Endothelial cell of umbilical vein (primary cell): ENCODE data around the gene ALAD. TPM values are rescaled to one million over a fixed set of nuclear protein-coding genes. Genes with fewer than 3 reads are reported as not detected.

ENCODE experiments used
- BruUV-seq: library from RNA; stranded (reverse); fragments of 400-500 nt; replicated peaks from 2 replicates; lab custom pipeline; 2021; lab: Mats Ljungman, UMichigan
- CTCF ChIA-PET: fragments of 300-600, 350-600 bp; sonication (Branson Sonifier 250); formaldehyde crosslinking; loops from one replicate; lab custom pipeline; 2021; ENCODE audit warnings: antibody characterized with exemption, inconsistent platforms; lab: Charles Lee
- POLR2A ChIA-PET: fragments of 300-600, 350-600 bp; sonication (Branson Sonifier 250); formaldehyde crosslinking; loops from one replicate; lab custom pipeline; 2021; ENCODE audit warnings: antibody characterized with exemption, inconsistent platforms; lab: Charles Lee
- DNase-seq: peaks from one replicate; pipeline ENCODE4 v3.0.0-alpha.2; 2011; ENCODE audit warnings: low read depth, low spot score
- FAIRE-seq: peaks from 2 replicates; lab custom pipeline; 2011; peaks lifted over from hg19 to GRCh38; lab: Jason Lieb, UNC
- H2AFZ ChIP-seq: 2 replicates; pipeline ENCODE4 v1.6.0; 2012; ENCODE audit warnings: low read depth, low read length, control low read depth, inconsistent platforms
- H3K27ac ChIP-seq: 2 replicates; pipeline ENCODE4 v1.5.1; 2011; ENCODE audit warnings: low read depth, mild to moderate bottlenecking, control low read depth, low read length, moderate library complexity; ENCODE audit not compliant: insufficient read depth
- H3K27me3 ChIP-seq, 2 experiments: 2 replicates each; pipeline versions ENCODE4 v1.6.0 to v1.6.1; 2011; ENCODE audit warnings: low read length in 2 of 2, mixed read lengths in 1 of 2; ENCODE audit not compliant: control insufficient read depth in 2 of 2, insufficient read depth in 2 of 2
- H3K36me3 ChIP-seq, 2 experiments: 2 replicates in 1 of 2; 3 replicates in 1 of 2; pipeline ENCODE4 v1.5.1; 2011; ENCODE audit warnings: low read length in 2 of 2, mild to moderate bottlenecking in 1 of 2, moderate library complexity in 1 of 2; ENCODE audit not compliant: control insufficient read depth in 2 of 2, insufficient read depth in 2 of 2; ENCODE audit errors: extremely low read depth in 1 of 2
- H3K4me1 ChIP-seq: 3 replicates; pipeline ENCODE4 v1.5.1; 2011; ENCODE audit warnings: mild to moderate bottlenecking, low read length; ENCODE audit not compliant: control insufficient read depth, insufficient read depth; ENCODE audit errors: extremely low read depth
- H3K4me2 ChIP-seq: 2 replicates; pipeline ENCODE4 v1.6.1; 2011; ENCODE audit warnings: low read length, control low read depth, mixed read lengths; ENCODE audit not compliant: insufficient read depth
- H3K4me3 ChIP-seq, 3 experiments: fragments of 200-600 bp in 1 of 3; sonication (generic), shearing (Covaris generic) in 1 of 3; replicated peaks in 1 of 3; 2 replicates each; pipeline ENCODE4 v1.5.1; 2011 to 2016; ENCODE audit warnings: control low read depth in 3 of 3, low read length in 3 of 3, mild to moderate bottlenecking in 2 of 3, inconsistent platforms in 1 of 3, low read depth in 1 of 3, moderate library complexity in 1 of 3; ENCODE audit not compliant: insufficient read depth in 1 of 3
- H3K79me2 ChIP-seq: 2 replicates; pipeline ENCODE4 v1.6.0; 2012; ENCODE audit warnings: low read length, inconsistent platforms; ENCODE audit not compliant: control insufficient read depth, insufficient read depth
- H3K9ac ChIP-seq: replicated peaks from 2 replicates; pipeline ENCODE3; 2011; ENCODE audit warnings: low read length, control low read depth; ENCODE audit not compliant: insufficient read depth; ENCODE audit errors: extremely low read depth
- H3K9me1 ChIP-seq: replicated peaks from 3 replicates; pipeline ENCODE4 v1.6.0; 2011; ENCODE audit warnings: mild to moderate bottlenecking, low read length; ENCODE audit not compliant: control insufficient read depth, insufficient read depth; ENCODE audit errors: extremely low read depth
- H3K9me3 ChIP-seq: replicated peaks from 2 replicates; pipeline ENCODE4 v1.5.1; 2012; ENCODE audit warnings: low read length, inconsistent platforms; ENCODE audit not compliant: control insufficient read depth, insufficient read depth
- H4K20me1 ChIP-seq: replicated peaks from 2 replicates; pipeline ENCODE3; 2011; ENCODE audit warnings: mild to moderate bottlenecking, low read length; ENCODE audit not compliant: control insufficient read depth, insufficient read depth; ENCODE audit errors: extremely low read depth
- EZH2 ChIP-seq: IDR thresholded peaks from 2 replicates; pipeline ENCODE4 v1.6.1; 2012; ENCODE audit warnings: borderline replicate concordance, low read depth, mild to moderate bottlenecking, moderate library complexity, low read length, inconsistent platforms; ENCODE audit not compliant: severe bottlenecking
- FOS ChIP-seq: IDR thresholded peaks from 2 replicates; pipeline ENCODE4 v1.6.1; 2011; ENCODE audit warnings: mild to moderate bottlenecking, low read length, moderate library complexity, borderline replicate concordance; ENCODE audit not compliant: insufficient read depth
- GATA2 ChIP-seq: IDR thresholded peaks from 2 replicates; pipeline ENCODE4 v1.7.0; 2011; ENCODE audit warnings: low read depth, mild to moderate bottlenecking, moderate library complexity, mixed read lengths, low read length; ENCODE audit not compliant: insufficient read length, insufficient read depth
- JUN ChIP-seq: IDR thresholded peaks from 2 replicates; pipeline ENCODE4 v1.6.1; 2011; ENCODE audit warnings: borderline replicate concordance, low read depth; ENCODE audit not compliant: insufficient read length, insufficient read depth
- POLR2A ChIP-seq: IDR thresholded peaks from 2 replicates; pipeline ENCODE4 v1.6.1; 2012; ENCODE audit warnings: low read depth, mild to moderate bottlenecking, control low read depth, low read length
- POLR2AphosphoS5 ChIP-seq: IDR thresholded peaks from 2 replicates; pipeline ENCODE4 v1.6.1; 2012; ENCODE audit warnings: low read depth, mild to moderate bottlenecking, control low read depth, low read length, moderate library complexity; ENCODE audit not compliant: insufficient read depth
- dilution Hi-C: fragments of 300-500 bp; cut with MboI; formaldehyde crosslinking; loops from one replicate; pipeline ENCODE4 v1.15.0; 2019; ENCODE audit warnings: low sequenced_read_pairs; ENCODE audit not compliant: extremely low pct_ligation_motif_present
- intact Hi-C: fragments of 100-400 bp; cut with micrococcal nuclease; formaldehyde crosslinking; loops from one replicate; pipeline ENCODE4 v1.10.0; 2022
- polyA plus RNA-seq, 4 experiments: library from polyadenylated mRNA; depleted of rRNA in 3 of 4; stranded (reverse) in 3 of 4; unstranded in 1 of 4; fragments of >200 nt; gene quantifications; 2 replicates each; pipeline versions ENCODE4 v1.2.1 to v1.2.3, GENCODE V29; 2011 to 2012; ENCODE audit warnings: missing spikeins in 1 of 4
- total RNA-seq: library from RNA; stranded (reverse); gene quantifications from 2 replicates; pipeline ENCODE4 v1.2.3, GENCODE V29; 2021
- TF ChIP-seq, protein P1 (sequence below), 2 donors: IDR thresholded peaks; 1 replicate in 1 of 2; 2 replicates in 1 of 2; pipeline ENCODE4 v1.5.1; 2011; ENCODE audit warnings: low read length in 2 of 2, mild to moderate bottlenecking in 2 of 2, moderate library complexity in 2 of 2, control low read depth in 1 of 2, inconsistent platforms in 1 of 2, low read depth in 1 of 2; ENCODE audit not compliant: insufficient read depth in 1 of 2; ENCODE audit errors: extremely low read depth in 1 of 2
- TF ChIP-seq, protein P2 (sequence below): IDR thresholded peaks from 2 replicates; pipeline ENCODE4 v1.6.1; 2011; ENCODE audit not compliant: insufficient read depth, insufficient read length

The ALAD gene
- total and polyA plus RNA-seq, 2 donors (not counting 3 experiments of a cell fraction or from before 2014, with no cell fraction given) = 12.8 to 29.5 TPM

DNA sequence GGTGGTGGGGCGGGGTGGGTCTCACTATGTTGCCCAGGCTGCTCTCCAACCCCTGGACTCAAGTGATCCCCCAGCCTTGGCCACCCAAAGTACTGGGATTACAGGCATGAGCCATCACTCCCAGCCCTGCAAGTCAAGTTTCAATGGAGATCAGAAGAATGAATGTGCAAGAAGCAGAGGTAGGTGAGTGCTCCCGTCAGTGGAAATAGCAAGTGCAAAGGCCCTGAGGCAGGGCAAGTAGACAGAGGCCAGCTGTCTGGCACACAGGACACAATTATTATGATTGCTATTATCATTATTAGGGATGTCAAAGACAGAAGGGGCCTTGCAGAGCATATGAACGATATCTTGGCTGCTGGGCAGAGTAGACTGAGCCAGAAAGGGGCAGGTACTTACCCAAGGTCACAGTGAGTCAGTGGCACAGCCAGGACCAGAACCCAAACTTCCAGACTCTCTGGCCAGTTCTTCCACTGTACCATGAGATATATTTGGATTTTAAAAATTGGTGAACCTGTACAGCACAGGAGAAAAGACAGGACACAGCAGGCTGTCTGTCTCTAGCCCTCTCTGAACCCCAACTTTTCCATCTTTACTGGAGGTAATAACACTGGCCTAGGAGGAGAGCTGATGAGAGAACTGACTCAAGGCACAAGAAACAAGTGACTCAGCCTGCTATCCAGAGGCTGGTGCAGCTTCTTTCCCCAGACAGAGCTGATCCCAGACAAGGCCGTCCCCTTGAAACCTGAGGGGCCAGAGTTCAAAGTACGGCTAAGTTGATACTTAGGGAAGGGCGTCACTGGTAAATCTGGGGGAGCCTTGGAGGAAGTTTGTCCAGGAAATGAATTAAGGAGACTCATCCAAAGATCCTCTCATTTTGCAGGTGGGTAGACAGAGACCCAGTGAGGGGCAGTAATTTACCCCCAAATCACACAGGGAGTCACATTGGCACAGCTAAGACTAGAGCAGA is 25.7 kb downstream of the ALAD start:
- FAIRE-seq (no peak), DNase-seq (no peak)
- TF ChIP-seq, protein P1, sequence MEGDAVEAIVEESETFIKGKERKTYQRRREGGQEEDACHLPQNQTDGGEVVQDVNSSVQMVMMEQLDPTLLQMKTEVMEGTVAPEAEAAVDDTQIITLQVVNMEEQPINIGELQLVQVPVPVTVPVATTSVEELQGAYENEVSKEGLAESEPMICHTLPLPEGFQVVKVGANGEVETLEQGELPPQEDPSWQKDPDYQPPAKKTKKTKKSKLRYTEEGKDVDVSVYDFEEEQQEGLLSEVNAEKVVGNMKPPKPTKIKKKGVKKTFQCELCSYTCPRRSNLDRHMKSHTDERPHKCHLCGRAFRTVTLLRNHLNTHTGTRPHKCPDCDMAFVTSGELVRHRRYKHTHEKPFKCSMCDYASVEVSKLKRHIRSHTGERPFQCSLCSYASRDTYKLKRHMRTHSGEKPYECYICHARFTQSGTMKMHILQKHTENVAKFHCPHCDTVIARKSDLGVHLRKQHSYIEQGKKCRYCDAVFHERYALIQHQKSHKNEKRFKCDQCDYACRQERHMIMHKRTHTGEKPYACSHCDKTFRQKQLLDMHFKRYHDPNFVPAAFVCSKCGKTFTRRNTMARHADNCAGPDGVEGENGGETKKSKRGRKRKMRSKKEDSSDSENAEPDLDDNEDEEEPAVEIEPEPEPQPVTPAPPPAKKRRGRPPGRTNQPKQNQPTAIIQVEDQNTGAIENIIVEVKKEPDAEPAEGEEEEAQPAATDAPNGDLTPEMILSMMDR (IDR thresholded peaks at IDR 0.05; ENCODE audit: extremely low read depth in 1 of 2, insufficient read depth in 1 of 2, low read depth in 1 of 2, low read length in 2 of 2) = no peak
- TF ChIP-seq EZH2 (no peak), GATA2 (no peak), POLR2A (no peak), JUN (no peak), FOS (no peak), POLR2AphosphoS5 (no peak)
- TF ChIP-seq, protein P2, sequence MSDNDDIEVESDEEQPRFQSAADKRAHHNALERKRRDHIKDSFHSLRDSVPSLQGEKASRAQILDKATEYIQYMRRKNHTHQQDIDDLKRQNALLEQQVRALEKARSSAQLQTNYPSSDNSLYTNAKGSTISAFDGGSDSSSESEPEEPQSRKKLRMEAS = no peak
- Histone ChIP-seq H3K9me3 (no peaks in the 10 kb centered on the region), H3K79me2 (no peaks in the 10 kb centered on the region), H3K9me1 (no peaks in the 10 kb centered on the region), H3K27ac (no peak overlapping the region), H3K27me3 (no peaks in the 10 kb centered on the region), H3K36me3 (peaks cover 0 to 7% of the 10 kb centered on the region in 2 experiments), H2AFZ (no peak overlapping the region), H3K4me2 (no peak overlapping the region), H3K4me1 (no peaks in the 10 kb centered on the region), H3K9ac (no peak overlapping the region), H4K20me1 (no peaks in the 10 kb centered on the region), H3K4me3 (no peak overlapping the region)
- intact Hi-C loops = no loop called here
- ChIA-PET POLR2A (no interaction called here), CTCF (interaction anchor here (0.9 kb wide), 1 partner anchor 35 kb away, joined by 3 read pairs; the partner anchor contains the start of genes C9orf43 and POLE3)
- dilution Hi-C loops = no loop called here
- TSS peak; percentile 19 for BruUV-seq
